ENCODE results near the gene ANAPC10. TPM values are rescaled to one million over a fixed set of nuclear protein-coding genes. Genes with fewer than 3 reads are reported as not detected.

ANAPC10 gene
- total and polyA plus RNA-seq, 2 donors (not counting 3 experiments of a cell fraction or from before 2014, with no cell fraction given): 15.7 to 24.0 TPM

GRCh38 chr4:145103496-145103895, 5.5 kb upstream of the ANAPC10 start:
- H2AFZ ChIP-seq (ENCODE audit: low read depth, low read length): no peak overlapping the region
- CTCF ChIA-PET: interaction anchor here (1.5 kb wide), 1 partner anchor 16 kb away, joined by 4 read pairs; no protein-coding TSS in a partner anchor
- H3K4me3 ChIP-seq (replicated peaks in 1 of 3; ENCODE audit: insufficient read depth in 1 of 3, low read depth in 1 of 3, low read length in 3 of 3): no peak overlapping the region
- H3K9me3 ChIP-seq (replicated peaks; ENCODE audit: control insufficient read depth, insufficient read depth, low read length): no peaks in the 10 kb centered on the region
- H3K4me1 ChIP-seq (ENCODE audit: control insufficient read depth, extremely low read depth, insufficient read depth, low read length): peaks cover 49% of the 10 kb centered on the region
- peaks cover 6% of the 10 kb centered on the region for H4K20me1 ChIP-seq (replicated peaks; ENCODE audit: control insufficient read depth, extremely low read depth, insufficient read depth, low read length)
- no peak overlapping the region for H3K4me2 ChIP-seq (ENCODE audit: insufficient read depth, low read length)
- intact Hi-C loops (cut with micrococcal nuclease) (no loop called here), dilution Hi-C loops (cut with MboI; ENCODE audit: extremely low pct_ligation_motif_present, low sequenced_read_pairs) (no loop called here)
- no peak overlapping the region for H3K27ac ChIP-seq (ENCODE audit: insufficient read depth, low read depth, low read length)
- no peak overlapping the region for H3K9ac ChIP-seq (replicated peaks; ENCODE audit: extremely low read depth, insufficient read depth, low read length)
- DNase-seq (ENCODE audit: low read depth, low spot score) (no peak), FAIRE-seq (no peak)
- H3K27me3 ChIP-seq (ENCODE audit: control insufficient read depth in 2 of 2, insufficient read depth in 2 of 2, low read length in 2 of 2): no peaks in the 10 kb centered on the region
- H3K9me1 ChIP-seq (replicated peaks; ENCODE audit: control insufficient read depth, extremely low read depth, insufficient read depth, low read length): no peaks in the 10 kb centered on the region
- H3K79me2 ChIP-seq (ENCODE audit: control insufficient read depth, insufficient read depth, low read length): peaks cover 86% of the 10 kb centered on the region
- no TSS peak for BruUV-seq (replicated peaks)
- POLR2A ChIA-PET: interaction anchor here (0.7 kb wide), 1 partner anchor 17 kb away, joined by 3 read pairs; no protein-coding TSS in a partner anchor
- H3K36me3 ChIP-seq (ENCODE audit: control insufficient read depth in 2 of 2, extremely low read depth in 1 of 2, insufficient read depth in 2 of 2, low read length in 2 of 2): peaks cover 3 to 19% of the 10 kb centered on the region in 2 experiments
- no peak for TF ChIP-seq GATA2 (IDR thresholded peaks at IDR 0.05; ENCODE audit: insufficient read depth, insufficient read length, low read depth, low read length)
- TF ChIP-seq, protein P1, sequence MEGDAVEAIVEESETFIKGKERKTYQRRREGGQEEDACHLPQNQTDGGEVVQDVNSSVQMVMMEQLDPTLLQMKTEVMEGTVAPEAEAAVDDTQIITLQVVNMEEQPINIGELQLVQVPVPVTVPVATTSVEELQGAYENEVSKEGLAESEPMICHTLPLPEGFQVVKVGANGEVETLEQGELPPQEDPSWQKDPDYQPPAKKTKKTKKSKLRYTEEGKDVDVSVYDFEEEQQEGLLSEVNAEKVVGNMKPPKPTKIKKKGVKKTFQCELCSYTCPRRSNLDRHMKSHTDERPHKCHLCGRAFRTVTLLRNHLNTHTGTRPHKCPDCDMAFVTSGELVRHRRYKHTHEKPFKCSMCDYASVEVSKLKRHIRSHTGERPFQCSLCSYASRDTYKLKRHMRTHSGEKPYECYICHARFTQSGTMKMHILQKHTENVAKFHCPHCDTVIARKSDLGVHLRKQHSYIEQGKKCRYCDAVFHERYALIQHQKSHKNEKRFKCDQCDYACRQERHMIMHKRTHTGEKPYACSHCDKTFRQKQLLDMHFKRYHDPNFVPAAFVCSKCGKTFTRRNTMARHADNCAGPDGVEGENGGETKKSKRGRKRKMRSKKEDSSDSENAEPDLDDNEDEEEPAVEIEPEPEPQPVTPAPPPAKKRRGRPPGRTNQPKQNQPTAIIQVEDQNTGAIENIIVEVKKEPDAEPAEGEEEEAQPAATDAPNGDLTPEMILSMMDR (IDR thresholded peaks at IDR 0.05; ENCODE audit: extremely low read depth in 1 of 2, insufficient read depth in 1 of 2, low read depth in 1 of 2, low read length in 2 of 2): no peak

GRCh38 chr4:145102619-145103018, 4.6 kb upstream of the ANAPC10 start:
- Histone ChIP-seq H3K27ac (ENCODE audit: insufficient read depth, low read depth, low read length) (no peak overlapping the region), H3K4me1 (ENCODE audit: control insufficient read depth, extremely low read depth, insufficient read depth, low read length) (peaks cover 47% of the 10 kb centered on the region), H3K9me1 (replicated peaks; ENCODE audit: control insufficient read depth, extremely low read depth, insufficient read depth, low read length) (no peaks in the 10 kb centered on the region), H3K9me3 (replicated peaks; ENCODE audit: control insufficient read depth, insufficient read depth, low read length) (no peaks in the 10 kb centered on the region), H3K79me2 (ENCODE audit: control insufficient read depth, insufficient read depth, low read length) (peaks cover 83% of the 10 kb centered on the region), H3K36me3 (ENCODE audit: control insufficient read depth in 2 of 2, extremely low read depth in 1 of 2, insufficient read depth in 2 of 2, low read length in 2 of 2) (peaks cover 0 to 12% of the 10 kb centered on the region in 2 experiments), H3K27me3 (ENCODE audit: control insufficient read depth in 2 of 2, insufficient read depth in 2 of 2, low read length in 2 of 2) (no peaks in the 10 kb centered on the region), H4K20me1 (replicated peaks; ENCODE audit: control insufficient read depth, extremely low read depth, insufficient read depth, low read length) (peaks cover 4% of the 10 kb centered on the region), H3K9ac (replicated peaks; ENCODE audit: extremely low read depth, insufficient read depth, low read length) (no peak overlapping the region), H3K4me2 (ENCODE audit: insufficient read depth, low read length) (peak overlapping the region; percentile 42), H3K4me3 (replicated peaks in 1 of 3; ENCODE audit: insufficient read depth in 1 of 3, low read depth in 1 of 3, low read length in 3 of 3) (no peak overlapping the region), H2AFZ (ENCODE audit: low read depth, low read length) (no peak overlapping the region)
- TF ChIP-seq, protein P1 (IDR thresholded peaks at IDR 0.05; ENCODE audit: extremely low read depth in 1 of 2, insufficient read depth in 1 of 2, low read depth in 1 of 2, low read length in 2 of 2): no peak
- TF ChIP-seq, protein P2, sequence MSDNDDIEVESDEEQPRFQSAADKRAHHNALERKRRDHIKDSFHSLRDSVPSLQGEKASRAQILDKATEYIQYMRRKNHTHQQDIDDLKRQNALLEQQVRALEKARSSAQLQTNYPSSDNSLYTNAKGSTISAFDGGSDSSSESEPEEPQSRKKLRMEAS (IDR thresholded peaks at IDR 0.05; ENCODE audit: insufficient read depth, insufficient read length): no peak
- TF ChIP-seq FOS (IDR thresholded peaks at IDR 0.05; ENCODE audit: borderline replicate concordance, insufficient read depth, low read length) (no peak), JUN (IDR thresholded peaks at IDR 0.05; ENCODE audit: borderline replicate concordance, insufficient read depth, insufficient read length, low read depth) (no peak), GATA2 (IDR thresholded peaks at IDR 0.05; ENCODE audit: insufficient read depth, insufficient read length, low read depth, low read length) (no peak), EZH2 (IDR thresholded peaks at IDR 0.05; ENCODE audit: borderline replicate concordance, low read depth, low read length, severe bottlenecking) (no peak), MYC (IDR thresholded peaks at IDR 0.05; ENCODE audit: low read depth, low read length) (no peak), POLR2AphosphoS5 (IDR thresholded peaks at IDR 0.05; ENCODE audit: insufficient read depth, low read depth, low read length) (no peak)
- no peak for FAIRE-seq
- CTCF ChIA-PET: interaction anchor here (0.6 to 1.5 kb wide), 2 partner anchors 14 to 17 kb away, joined by 3 to 4 read pairs; no protein-coding TSS in a partner anchor
- BruUV-seq (replicated peaks): no TSS peak
- dilution Hi-C loops (cut with MboI; ENCODE audit: extremely low pct_ligation_motif_present, low sequenced_read_pairs) (no loop called here), intact Hi-C loops (cut with micrococcal nuclease) (no loop called here)
- no peak for DNase-seq (ENCODE audit: low read depth, low spot score)
- POLR2A ChIA-PET: no interaction called here

Data from endothelial cell of umbilical vein (primary cell).